Activated CD4-positive, alpha-beta T cell treated with anti-CD3 and anti-CD28 coated beads, Interleukin-2, amount 10 ng/mL, durations not matched to agents 24 days and 14 days (primary cell): ENCODE data around the gene NWD2. TPM values are rescaled to one million over a fixed set of nuclear protein-coding genes. Genes with fewer than 3 reads are reported as not detected.
A peak's percentile ranks its signal among the peaks of the same experiment; 100 is the strongest.

Experiments used
- DNase-seq: peaks from one replicate; pipeline ENCODE4 v3.0.0; 2022
- H3K27ac Mint-ChIP-seq: one replicate; pipeline ENCODE4 v1.8.0; 2022; ENCODE audit warnings: mild to moderate bottlenecking, mixed read lengths
- H3K27me3 Mint-ChIP-seq: one replicate; pipeline ENCODE4 v1.8.0; 2022; ENCODE audit warnings: mixed read lengths
- H3K36me3 Mint-ChIP-seq: one replicate; pipeline ENCODE4 v1.8.0; 2022; ENCODE audit warnings: low read depth, mild to moderate bottlenecking, mixed read lengths
- H3K4me1 Mint-ChIP-seq: one replicate; pipeline ENCODE4 v1.8.0; 2021; ENCODE audit warnings: mixed read lengths
- H3K4me3 Mint-ChIP-seq: one replicate; pipeline ENCODE4 v1.8.0; 2022; ENCODE audit warnings: mild to moderate bottlenecking, moderate library complexity, mixed read lengths
- H3K9me3 Mint-ChIP-seq: one replicate; pipeline ENCODE4 v1.8.0; 2021; ENCODE audit warnings: mixed read lengths
- intact Hi-C: fragments of 100-400 bp; cut with micrococcal nuclease; formaldehyde crosslinking; loops from one replicate; pipeline ENCODE4 v1.15.1; 2023
- total RNA-seq: library from RNA; stranded (reverse); gene quantifications from 2 replicates; pipeline ENCODE4 v1.2.3, GENCODE V29; 2022

The NWD2 gene
- total RNA-seq, 1 donor from 2014 or later: not detected

DNA sequence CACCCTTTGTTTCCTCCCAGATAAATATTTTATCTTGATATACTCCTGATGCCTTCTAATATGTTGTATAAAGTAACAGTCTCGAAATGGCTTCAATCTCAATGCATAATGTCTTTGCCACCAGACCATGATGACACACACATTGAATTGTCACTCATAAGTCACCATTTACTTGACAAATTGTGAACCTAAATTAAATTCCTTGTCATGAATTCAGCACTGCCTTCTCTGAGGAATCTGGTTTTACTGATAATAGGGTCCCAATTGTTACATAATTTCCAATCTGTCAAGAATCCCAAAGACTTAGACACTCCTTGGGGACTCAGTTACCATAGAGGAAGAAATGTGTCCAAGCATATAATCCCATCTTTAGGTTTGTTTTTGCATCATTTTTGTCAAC lies 82.3 kb downstream of the NWD2 start:
- H3K27ac Mint-ChIP-seq: no peak overlapping the region
- H3K36me3 Mint-ChIP-seq: no peaks in the 10 kb centered on the region
- H3K9me3 Mint-ChIP-seq: no peaks in the 10 kb centered on the region
- H3K4me3 Mint-ChIP-seq: no peak overlapping the region
- no peaks in the 10 kb centered on the region for H3K4me1 Mint-ChIP-seq
- intact Hi-C loops: no loop called here
- H3K27me3 Mint-ChIP-seq: no peaks in the 10 kb centered on the region
- DNase-seq: no peak

DNA sequence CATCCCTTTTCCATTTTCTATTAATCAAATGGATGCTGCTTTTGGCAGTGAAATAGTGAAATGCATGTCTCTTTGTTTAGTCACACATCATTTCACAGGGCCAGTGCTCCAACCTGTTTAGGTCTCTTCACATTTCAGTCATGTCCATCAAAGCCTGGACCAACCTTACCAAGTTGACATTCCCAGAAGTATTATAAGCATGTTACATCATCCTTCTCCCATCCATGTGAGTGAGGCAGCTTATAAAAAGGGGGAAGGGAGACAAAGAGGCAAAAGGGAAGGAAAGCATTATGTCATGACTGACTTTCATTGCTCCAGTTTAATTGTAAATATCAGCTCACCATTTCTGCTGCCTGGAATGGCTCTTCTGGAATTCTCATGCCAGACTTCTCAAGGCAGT lies 94.4 kb downstream of the NWD2 start:
- H3K27me3 Mint-ChIP-seq: no peaks in the 10 kb centered on the region
- no peak for DNase-seq
- no peaks in the 10 kb centered on the region for H3K9me3 Mint-ChIP-seq
- H3K27ac Mint-ChIP-seq: no peak overlapping the region
- no peaks in the 10 kb centered on the region for H3K36me3 Mint-ChIP-seq
- no peaks in the 10 kb centered on the region for H3K4me1 Mint-ChIP-seq
- H3K4me3 Mint-ChIP-seq: no peak overlapping the region
- intact Hi-C loops: no loop called here

DNA sequence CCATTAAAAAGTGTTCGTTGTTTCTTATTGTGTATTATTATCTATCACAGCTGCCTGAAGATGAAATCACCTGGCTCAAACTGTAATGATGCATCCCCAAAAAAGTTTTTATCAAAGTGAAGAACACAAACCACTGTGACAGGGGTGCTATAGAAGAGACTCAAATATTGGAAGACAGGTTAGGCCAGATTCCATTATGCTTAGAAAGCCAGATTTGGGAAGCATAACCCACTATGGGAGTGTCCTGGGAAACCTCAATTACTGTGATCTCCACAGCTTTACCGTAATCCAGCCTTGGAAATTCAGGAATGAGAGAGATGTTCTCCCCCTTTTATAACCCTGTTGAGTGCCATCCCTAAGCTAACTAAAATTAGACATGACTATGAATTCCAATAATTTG lies 114.2 kb downstream of the NWD2 start:
- H3K4me3 Mint-ChIP-seq: no peak overlapping the region
- no peaks in the 10 kb centered on the region for H3K9me3 Mint-ChIP-seq
- intact Hi-C loops: no loop called here
- H3K27ac Mint-ChIP-seq: no peak overlapping the region
- H3K36me3 Mint-ChIP-seq: no peaks in the 10 kb centered on the region
- no peak for DNase-seq
- H3K27me3 Mint-ChIP-seq: peaks cover 2% of the 10 kb centered on the region
- H3K4me1 Mint-ChIP-seq: no peaks in the 10 kb centered on the region

DNA sequence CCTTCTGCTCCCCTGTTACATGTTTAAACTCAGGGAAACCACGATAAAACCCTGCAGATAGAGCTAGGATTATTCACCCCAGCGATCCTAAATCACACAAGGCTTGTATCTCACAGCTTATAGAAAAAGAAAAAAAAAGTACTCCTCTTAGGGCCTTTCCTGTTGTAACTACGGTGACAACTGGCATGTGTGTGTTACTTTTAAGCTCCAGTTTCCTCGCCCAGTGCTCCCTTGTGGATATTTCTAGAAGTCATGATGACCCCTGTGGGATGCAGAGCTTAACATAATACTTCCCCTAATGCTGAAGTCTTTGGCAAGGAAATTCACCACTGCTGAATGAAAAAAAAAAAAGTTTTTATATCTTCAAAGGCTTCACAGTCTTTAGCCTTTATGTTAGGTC lies 114.7 kb downstream of the NWD2 start:
- no peaks in the 10 kb centered on the region for H3K36me3 Mint-ChIP-seq
- H3K27me3 Mint-ChIP-seq: peaks cover 2% of the 10 kb centered on the region
- H3K9me3 Mint-ChIP-seq: no peaks in the 10 kb centered on the region
- DNase-seq: no peak
- no peak overlapping the region for H3K27ac Mint-ChIP-seq
- H3K4me1 Mint-ChIP-seq: no peaks in the 10 kb centered on the region
- H3K4me3 Mint-ChIP-seq: no peak overlapping the region
- intact Hi-C loops: no loop called here

DNA sequence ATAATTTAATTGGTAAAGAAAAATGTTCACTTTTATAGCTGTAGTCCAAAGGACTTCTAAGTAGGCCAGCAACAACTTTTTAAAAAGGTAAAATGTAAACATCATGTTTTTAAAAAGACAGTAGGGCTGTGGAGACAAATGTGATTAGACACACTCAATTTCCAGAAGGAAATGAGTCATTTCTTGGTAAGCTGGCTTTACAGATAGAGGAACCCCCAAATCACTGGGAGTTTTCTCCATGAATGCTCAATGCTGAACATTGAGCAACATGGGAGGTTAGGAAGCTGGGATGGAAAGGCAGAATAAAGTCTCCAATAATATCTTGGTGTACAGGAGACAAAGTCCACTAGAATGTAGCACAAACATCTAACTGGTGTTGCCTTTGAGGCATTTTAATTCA lies 121.3 kb downstream of the NWD2 start:
- intact Hi-C loops: no loop called here
- H3K9me3 Mint-ChIP-seq: no peaks in the 10 kb centered on the region
- H3K36me3 Mint-ChIP-seq: no peaks in the 10 kb centered on the region
- H3K4me1 Mint-ChIP-seq: no peaks in the 10 kb centered on the region
- no peak for DNase-seq
- peaks cover 12% of the 10 kb centered on the region for H3K27me3 Mint-ChIP-seq
- H3K4me3 Mint-ChIP-seq: no peak overlapping the region
- H3K27ac Mint-ChIP-seq: no peak overlapping the region

- Mint-ChIP-seq H3K9me3 (no peaks in the 10 kb centered on the region), H3K27me3 (peaks cover 10% of the 10 kb centered on the region), H3K4me3 (no peak overlapping the region), H3K27ac (no peak overlapping the region), H3K4me1 (no peaks in the 10 kb centered on the region), H3K36me3 (no peaks in the 10 kb centered on the region)
- intact Hi-C loops: no loop called here
- no peak for DNase-seq
Observed at GRCh38 chr4:37367901-37368300, 123.4 kb downstream of the NWD2 start.

- intact Hi-C loops: no loop called here
- no peaks in the 10 kb centered on the region for H3K4me1 Mint-ChIP-seq
- H3K4me3 Mint-ChIP-seq: no peak overlapping the region
- no peak overlapping the region for H3K27ac Mint-ChIP-seq
- no peaks in the 10 kb centered on the region for H3K9me3 Mint-ChIP-seq
- H3K27me3 Mint-ChIP-seq: peaks cover 12% of the 10 kb centered on the region
- no peak for DNase-seq
- H3K36me3 Mint-ChIP-seq: no peaks in the 10 kb centered on the region
Observed at GRCh38 chr4:37370052-37370451, 125.5 kb downstream of the NWD2 start.

GRCh38 chr4:37381040-37381668 lies 136.6 kb downstream of the NWD2 start:
- no peak overlapping the region for H3K27ac Mint-ChIP-seq
- H3K27me3 Mint-ChIP-seq: peaks cover 3% of the 10 kb centered on the region
- H3K36me3 Mint-ChIP-seq: no peaks in the 10 kb centered on the region
- intact Hi-C loops: loop anchor here (10.0 kb wide), 1 partner anchor 966 kb away; no protein-coding TSS in a partner anchor
- no peak overlapping the region for H3K4me3 Mint-ChIP-seq
- no peaks in the 10 kb centered on the region for H3K9me3 Mint-ChIP-seq
- H3K4me1 Mint-ChIP-seq: no peaks in the 10 kb centered on the region
- no peak for DNase-seq

- intact Hi-C loops: loop anchor here (10.0 kb wide), 1 partner anchor 969 kb away; no protein-coding TSS in a partner anchor
- Mint-ChIP-seq H3K36me3 (no peaks in the 10 kb centered on the region), H3K4me1 (no peaks in the 10 kb centered on the region), H3K4me3 (no peak overlapping the region), H3K27me3 (no peaks in the 10 kb centered on the region), H3K27ac (no peak overlapping the region), H3K9me3 (no peaks in the 10 kb centered on the region)
- DNase-seq: peak; percentile 73
Observed at GRCh38 chr4:37383579-37384229, 139.2 kb downstream of the NWD2 start.

- H3K4me1 Mint-ChIP-seq: no peaks in the 10 kb centered on the region
- no peaks in the 10 kb centered on the region for H3K36me3 Mint-ChIP-seq
- DNase-seq: no peak
- H3K9me3 Mint-ChIP-seq: no peaks in the 10 kb centered on the region
- H3K4me3 Mint-ChIP-seq: no peak overlapping the region
- no peaks in the 10 kb centered on the region for H3K27me3 Mint-ChIP-seq
- intact Hi-C loops: loop anchor here (10.0 kb wide), 1 partner anchor 971 kb away; no protein-coding TSS in a partner anchor
- no peak overlapping the region for H3K27ac Mint-ChIP-seq
Observed at GRCh38 chr4:37385424-37385823, 140.9 kb downstream of the NWD2 start.

GRCh38 chr4:37388681-37389365 lies 144.3 kb downstream of the NWD2 start:
- Mint-ChIP-seq H3K4me1 (peaks cover 6% of the 10 kb centered on the region), H3K36me3 (no peaks in the 10 kb centered on the region), H3K9me3 (no peaks in the 10 kb centered on the region), H3K4me3 (no peak overlapping the region), H3K27ac (no peak overlapping the region), H3K27me3 (peaks cover 2% of the 10 kb centered on the region)
- DNase-seq: no peak
- intact Hi-C loops: loop anchor here (10.0 kb wide), 1 partner anchor 974 kb away; no protein-coding TSS in a partner anchor

- Mint-ChIP-seq H3K36me3 (no peaks in the 10 kb centered on the region), H3K9me3 (no peaks in the 10 kb centered on the region), H3K4me3 (no peak overlapping the region), H3K27me3 (peaks cover 2% of the 10 kb centered on the region), H3K4me1 (peaks cover 11% of the 10 kb centered on the region), H3K27ac (no peak overlapping the region)
- intact Hi-C loops: loop anchor here (10.0 kb wide), 1 partner anchor 975 kb away; no protein-coding TSS in a partner anchor
- no peak for DNase-seq
Observed at GRCh38 chr4:37389366-37389765, 144.8 kb downstream of the NWD2 start.

GRCh38 chr4:37389967-37390580 lies 145.5 kb downstream of the NWD2 start:
- H3K27ac Mint-ChIP-seq: no peak overlapping the region
- no peak overlapping the region for H3K4me3 Mint-ChIP-seq

More at GRCh38 chr4:37389967-37390580, 145.5 kb downstream of the NWD2 start:
- H3K4me1 Mint-ChIP-seq: peaks cover 11% of the 10 kb centered on the region
- DNase-seq: peak; percentile 83
- peaks cover 2% of the 10 kb centered on the region for H3K27me3 Mint-ChIP-seq
- H3K36me3 Mint-ChIP-seq: no peaks in the 10 kb centered on the region
- intact Hi-C loops: loop anchor here (5.0 to 10.0 kb wide), 2 partner anchors 975 to 1038 kb away; no protein-coding TSS in a partner anchor
- H3K9me3 Mint-ChIP-seq: no peaks in the 10 kb centered on the region
